GM18511 (cell line): Measurements from ENCODE around the gene TOLLIP.

ENCODE experiments used
- ATAC-seq: cut with Tn5 transposase; IDR thresholded peaks from one replicate; pipeline ENCODE4 v1.9.1; 2021; ENCODE audit warnings: mild to moderate bottlenecking, moderate library complexity; ENCODE audit not compliant: unreplicated experiment

TOLLIP gene

GRCh38 chr11:1224491-1225385 lies 84.7 kb downstream of the TOLLIP start:
- ATAC-seq, result no peak
